K562 (cell line): ENCODE results near the gene TMEM108.

Experiments
- CBX5 ChIP-seq: IDR thresholded peaks from 2 replicates; pipeline ENCODE4 v1.6.1; 2014; ENCODE audit warnings: low read depth, borderline replicate concordance
- CEBPG ChIP-seq, 3 experiments: fragments of 200-800 bp in 1 of 3; sonication (Bioruptor generic) in 1 of 3; sonication (generic) in 1 of 3; formaldehyde crosslinking in 1 of 3; IDR thresholded peaks in 2 of 3; conservative IDR thresholded peaks in 1 of 3; 2 replicates each; pipeline versions ENCODE4 v1.6.1 to v1.8.0; 2016 to 2022; ENCODE audit warnings: missing compliant biosample characterization in 2 of 3, missing genetic modification characterization in 2 of 3, mild to moderate bottlenecking in 1 of 3, missing genetic modification reagents in 1 of 3
- ELF2 ChIP-seq: fragments of 250-450 bp; sonication (Bioruptor Pico); IDR thresholded peaks from 2 replicates; pipeline ENCODE4 v1.5.0; 2021; ENCODE audit warnings: mild to moderate bottlenecking
- EZH2 ChIP-seq: IDR thresholded peaks from 2 replicates; pipeline ENCODE4 v1.6.1; 2012; ENCODE audit warnings: low read depth, mild to moderate bottlenecking, inconsistent platforms, low read length, borderline replicate concordance
- RFX5 ChIP-seq: IDR thresholded peaks from 2 replicates; pipeline ENCODE4 v1.6.1; 2011; ENCODE audit warnings: low read depth, mild to moderate bottlenecking, improper control_type of control experiment, low read length
- TEAD2 ChIP-seq: fragments of 450-650 bp; IDR thresholded peaks from 2 replicates; pipeline ENCODE4 v1.6.1; 2016; ENCODE audit warnings: missing genetic modification characterization, control low read depth, missing compliant biosample characterization
- ZNF165 ChIP-seq: fragments of 250-450 bp; sonication (Bioruptor Pico); IDR thresholded peaks from 2 replicates; pipeline ENCODE4 v1.4.0; 2020; ENCODE audit warnings: borderline replicate concordance
- ZNF232 ChIP-seq: sonication (generic); formaldehyde crosslinking; IDR thresholded peaks from 2 replicates; pipeline ENCODE4 v1.8.0; 2022; ENCODE audit warnings: mild to moderate bottlenecking, missing genetic modification reagents
- ZNF311 ChIP-seq: fragments of 250-450 bp; sonication (Bioruptor Pico); IDR thresholded peaks from 2 replicates; pipeline ENCODE4 v1.4.0; 2020; ENCODE audit warnings: mild to moderate bottlenecking, moderate library complexity
- TF ChIP-seq, protein P1 (sequence below), 3 experiments: IDR thresholded peaks in 2 of 3; conservative IDR thresholded peaks in 1 of 3; 2 replicates each; pipeline ENCODE4 v1.5.1; 2011 to 2012; ENCODE audit warnings: low read length in 3 of 3, mild to moderate bottlenecking in 3 of 3, control low read depth in 2 of 3, improper control_type of control experiment in 1 of 3, inconsistent platforms in 1 of 3, low read depth in 1 of 3, mixed read lengths in 1 of 3, moderate library complexity in 1 of 3; ENCODE audit not compliant: insufficient read depth in 2 of 3
- TF ChIP-seq, protein P2 (sequence below): sonication (generic); formaldehyde crosslinking; IDR thresholded peaks from 2 replicates; pipeline ENCODE4 v1.8.1; 2022; ENCODE audit warnings: missing genetic modification reagents

DNA sequence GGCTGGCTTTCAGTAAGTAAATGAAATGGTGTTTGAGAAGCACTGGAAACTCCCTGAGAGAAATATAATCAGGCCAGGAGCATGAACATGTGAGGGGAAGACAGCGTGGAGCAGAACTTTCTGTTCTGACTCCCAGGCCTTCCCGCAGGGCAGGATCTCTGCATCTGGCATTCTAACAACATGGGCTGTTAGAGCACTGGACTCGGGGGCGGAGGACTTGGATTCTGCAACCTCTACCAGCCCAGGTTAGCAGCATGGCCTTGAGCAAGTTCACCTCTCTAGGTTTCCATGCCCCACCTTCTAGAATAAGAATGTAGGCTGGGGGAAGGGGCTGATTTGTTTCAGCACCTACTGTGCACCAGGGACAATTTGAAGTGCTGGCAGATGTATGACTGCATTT lies 349.1 kb downstream of the TMEM108 start:
- TF ChIP-seq EZH2 (no peak), CEBPG (CRISPR knock-in tag; IDR thresholded peaks at IDR 0.05) (no peak), CEBPG (tag; conservative IDR thresholded peaks at IDR 0.05 in 1 of 2, IDR thresholded peaks at IDR 0.05 in 1 of 2) (no peak), CBX5 (no peak), RFX5 (no peak), ZNF311 (CRISPR knock-in tag) (no peak), ZNF165 (CRISPR knock-in tag) (no peak), ELF2 (no peak), ZNF232 (no peak), TEAD2 (tag) (no peak)
- TF ChIP-seq, protein P1, sequence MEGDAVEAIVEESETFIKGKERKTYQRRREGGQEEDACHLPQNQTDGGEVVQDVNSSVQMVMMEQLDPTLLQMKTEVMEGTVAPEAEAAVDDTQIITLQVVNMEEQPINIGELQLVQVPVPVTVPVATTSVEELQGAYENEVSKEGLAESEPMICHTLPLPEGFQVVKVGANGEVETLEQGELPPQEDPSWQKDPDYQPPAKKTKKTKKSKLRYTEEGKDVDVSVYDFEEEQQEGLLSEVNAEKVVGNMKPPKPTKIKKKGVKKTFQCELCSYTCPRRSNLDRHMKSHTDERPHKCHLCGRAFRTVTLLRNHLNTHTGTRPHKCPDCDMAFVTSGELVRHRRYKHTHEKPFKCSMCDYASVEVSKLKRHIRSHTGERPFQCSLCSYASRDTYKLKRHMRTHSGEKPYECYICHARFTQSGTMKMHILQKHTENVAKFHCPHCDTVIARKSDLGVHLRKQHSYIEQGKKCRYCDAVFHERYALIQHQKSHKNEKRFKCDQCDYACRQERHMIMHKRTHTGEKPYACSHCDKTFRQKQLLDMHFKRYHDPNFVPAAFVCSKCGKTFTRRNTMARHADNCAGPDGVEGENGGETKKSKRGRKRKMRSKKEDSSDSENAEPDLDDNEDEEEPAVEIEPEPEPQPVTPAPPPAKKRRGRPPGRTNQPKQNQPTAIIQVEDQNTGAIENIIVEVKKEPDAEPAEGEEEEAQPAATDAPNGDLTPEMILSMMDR (IDR thresholded peaks at IDR 0.05 in 2 of 3, conservative IDR thresholded peaks at IDR 0.05 in 1 of 3; ENCODE audit: insufficient read depth in 2 of 3, low read depth in 1 of 3, low read length in 3 of 3), result no peak
- TF ChIP-seq, protein P2, sequence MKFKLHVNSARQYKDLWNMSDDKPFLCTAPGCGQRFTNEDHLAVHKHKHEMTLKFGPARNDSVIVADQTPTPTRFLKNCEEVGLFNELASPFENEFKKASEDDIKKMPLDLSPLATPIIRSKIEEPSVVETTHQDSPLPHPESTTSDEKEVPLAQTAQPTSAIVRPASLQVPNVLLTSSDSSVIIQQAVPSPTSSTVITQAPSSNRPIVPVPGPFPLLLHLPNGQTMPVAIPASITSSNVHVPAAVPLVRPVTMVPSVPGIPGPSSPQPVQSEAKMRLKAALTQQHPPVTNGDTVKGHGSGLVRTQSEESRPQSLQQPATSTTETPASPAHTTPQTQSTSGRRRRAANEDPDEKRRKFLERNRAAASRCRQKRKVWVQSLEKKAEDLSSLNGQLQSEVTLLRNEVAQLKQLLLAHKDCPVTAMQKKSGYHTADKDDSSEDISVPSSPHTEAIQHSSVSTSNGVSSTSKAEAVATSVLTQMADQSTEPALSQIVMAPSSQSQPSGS (CRISPR knock-in tag), result no peak
